ENCODE measurements around the gene SPATA1. TPM values are rescaled to one million over a fixed set of nuclear protein-coding genes. Genes with fewer than 3 reads are reported as not detected.

SPATA1 gene
- total RNA-seq, 2 donors from 2014 or later: 0.14 to 3.6 TPM

- H3K36me3 ChIP-seq: no peaks in the 10 kb centered on the region
- H3K27me3 ChIP-seq (replicated peaks; ENCODE audit: insufficient read depth): no peaks in the 10 kb centered on the region
- TF ChIP-seq CTCF (IDR thresholded peaks at IDR 0.05): no peak
- peaks cover 0 to 20% of the 10 kb centered on the region in 2 donors for H3K4me1 ChIP-seq (ENCODE audit: control insufficient read depth in 1 of 2, low read depth in 2 of 2)
- H3K9me3 ChIP-seq: no peaks in the 10 kb centered on the region
- H3K4me3 ChIP-seq: no peak overlapping the region
- ATAC-seq (ENCODE audit: insufficient number of reproducible peaks, low FRiP score, low read depth): no peak
- no peak overlapping the region for H3K27ac ChIP-seq
- DNase-seq (ENCODE audit: low spot score): no peak
Measured at GRCh38 chr1:84606977-84607376, 100.8 kb downstream of the SPATA1 start.

- no peaks in the 10 kb centered on the region for H3K36me3 ChIP-seq
- H3K4me3 ChIP-seq: no peak overlapping the region
- H3K4me1 ChIP-seq (ENCODE audit: control insufficient read depth in 1 of 2, low read depth in 2 of 2): no peaks in the 10 kb centered on the region
- H3K27ac ChIP-seq: no peak overlapping the region
- no peak for ATAC-seq (ENCODE audit: insufficient number of reproducible peaks, low FRiP score, low read depth)
- TF ChIP-seq CTCF (IDR thresholded peaks at IDR 0.05): no peak
- DNase-seq (ENCODE audit: low spot score): no peak
- H3K9me3 ChIP-seq: no peaks in the 10 kb centered on the region
- no peaks in the 10 kb centered on the region for H3K27me3 ChIP-seq (replicated peaks; ENCODE audit: insufficient read depth)
Measured at GRCh38 chr1:84611091-84611490, 104.9 kb downstream of the SPATA1 start.

DNA sequence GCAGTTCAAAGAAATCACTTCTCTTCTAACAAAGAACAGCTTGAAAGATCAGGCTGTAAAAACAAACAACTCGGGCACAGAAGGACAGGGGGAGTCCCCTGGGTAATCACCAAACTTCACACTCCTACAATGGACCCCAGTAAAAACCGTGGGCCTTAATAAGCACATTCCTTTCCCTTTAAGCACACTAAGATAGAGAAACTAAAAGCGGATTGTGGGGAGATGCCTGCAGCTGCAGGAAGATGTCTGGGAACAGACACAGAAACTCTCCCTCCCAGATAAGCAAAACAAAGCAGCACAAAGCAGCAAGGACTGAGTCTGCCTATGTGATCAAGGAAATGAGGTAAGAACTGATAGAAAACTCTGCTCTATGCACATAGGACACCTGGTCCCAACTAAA is 105.6 kb downstream of the SPATA1 start:
- Histone ChIP-seq H3K4me3 (no peak overlapping the region), H3K27ac (no peak overlapping the region), H3K36me3 (no peaks in the 10 kb centered on the region), H3K27me3 (replicated peaks; ENCODE audit: insufficient read depth) (no peaks in the 10 kb centered on the region), H3K4me1 (ENCODE audit: control insufficient read depth in 1 of 2, low read depth in 2 of 2) (no peaks in the 10 kb centered on the region), H3K9me3 (no peaks in the 10 kb centered on the region)
- DNase-seq (ENCODE audit: low spot score) (no peak), ATAC-seq (ENCODE audit: insufficient number of reproducible peaks, low FRiP score, low read depth) (no peak)
- TF ChIP-seq CTCF (IDR thresholded peaks at IDR 0.05): no peak

- no peak for DNase-seq (ENCODE audit: low spot score)
- Histone ChIP-seq H3K36me3 (no peaks in the 10 kb centered on the region), H3K27me3 (replicated peaks; ENCODE audit: insufficient read depth) (no peaks in the 10 kb centered on the region), H3K27ac (no peak overlapping the region), H3K4me3 (no peak overlapping the region), H3K9me3 (no peaks in the 10 kb centered on the region), H3K4me1 (ENCODE audit: control insufficient read depth in 1 of 2, low read depth in 2 of 2) (no peaks in the 10 kb centered on the region)
- no peak for TF ChIP-seq CTCF (IDR thresholded peaks at IDR 0.05)
- no peak for ATAC-seq (ENCODE audit: insufficient number of reproducible peaks, low FRiP score, low read depth)
Measured at GRCh38 chr1:84613026-84613425, 106.8 kb downstream of the SPATA1 start.

- no peaks in the 10 kb centered on the region for H3K36me3 ChIP-seq
- H3K27ac ChIP-seq: no peak overlapping the region
- ATAC-seq (ENCODE audit: insufficient number of reproducible peaks, low FRiP score, low read depth) (no peak), DNase-seq (ENCODE audit: low spot score) (no peak)
- H3K4me1 ChIP-seq (ENCODE audit: control insufficient read depth in 1 of 2, low read depth in 2 of 2): peaks cover 0 to 4% of the 10 kb centered on the region in 2 donors
- H3K27me3 ChIP-seq (replicated peaks; ENCODE audit: insufficient read depth): no peaks in the 10 kb centered on the region
- no peaks in the 10 kb centered on the region for H3K9me3 ChIP-seq
- no peak overlapping the region for H3K4me3 ChIP-seq
- no peak for TF ChIP-seq CTCF (IDR thresholded peaks at IDR 0.05)
Measured at GRCh38 chr1:84613887-84614286, 107.7 kb downstream of the SPATA1 start.

Measured in thoracic aorta (tissue), 2 donors.